IMR-90 (cell line): ENCODE data around the gene ALOX12. TPM values are rescaled to one million over a fixed set of nuclear protein-coding genes. Genes with fewer than 3 reads are reported as not detected.

Experiments used
- ATAC-seq: fragments of 200-7000 bp; cut with Tn5 transposase; 2 replicates; pipeline ENCODE4 v1.9.1; 2020; ENCODE audit warnings: low read depth, mild to moderate bottlenecking, moderate library complexity
- BruUV-seq: library from RNA; stranded (reverse); fragments of 400-500 nt; replicated peaks from 2 replicates; lab custom pipeline; 2021; lab: Mats Ljungman, UMichigan
- CTCF ChIA-PET: fragments of 300-600 bp; formaldehyde crosslinking; extraction: SDS; loops from one replicate; lab custom pipeline; 2021; ENCODE audit warnings: antibody characterized with exemption; lab: Yijun Ruan, JAX
- POLR2A ChIA-PET: fragments of 300-600 bp; sonication (Branson Sonifier 250); formaldehyde crosslinking; loops from one replicate; lab custom pipeline; 2022; ENCODE audit warnings: antibody characterized with exemption; ENCODE audit not compliant: unreplicated experiment; lab: Charles Lee
- DNase-seq: peaks from one replicate; pipeline ENCODE4 v3.0.0; 2013
- H2AFZ ChIP-seq: replicated peaks from 2 replicates; pipeline ENCODE3; 2013; ENCODE audit warnings: low read length, mild to moderate bottlenecking; ENCODE audit not compliant: poor library complexity
- H2AK5ac ChIP-seq: 2 replicates; pipeline ENCODE4 v1.6.1; 2013; ENCODE audit warnings: low read depth, low read length, inconsistent platforms
- H2AK9ac ChIP-seq: replicated peaks from 2 replicates; pipeline ENCODE3; 2013; ENCODE audit warnings: mild to moderate bottlenecking, low read depth, low read length, moderate library complexity; ENCODE audit not compliant: poor library complexity
- H2BK120ac ChIP-seq: 2 replicates; pipeline ENCODE4 v1.6.1; 2013; ENCODE audit warnings: low read depth, low read length, inconsistent platforms
- H2BK15ac ChIP-seq: 3 replicates; pipeline ENCODE4 v1.6.1; 2013; ENCODE audit warnings: low read depth, low read length, inconsistent platforms
- H2BK20ac ChIP-seq: 2 replicates; pipeline ENCODE4 v1.6.1; 2013; ENCODE audit warnings: low read depth, mild to moderate bottlenecking, inconsistent platforms, low read length, moderate library complexity
- H2BK5ac ChIP-seq: 2 replicates; pipeline ENCODE4 v1.6.1; 2013; ENCODE audit warnings: mild to moderate bottlenecking, low read depth, low read length, inconsistent platforms; ENCODE audit not compliant: poor library complexity, severe bottlenecking
- H3K14ac ChIP-seq: replicated peaks from 2 replicates; pipeline ENCODE4 v1.6.1; 2013; ENCODE audit warnings: low read depth, low read length, inconsistent platforms
- H3K18ac ChIP-seq: 2 replicates; pipeline ENCODE4 v1.6.1; 2013; ENCODE audit warnings: low read depth, low read length, control low read depth
- H3K23ac ChIP-seq: 2 replicates; pipeline ENCODE4 v1.6.1; 2013; ENCODE audit warnings: low read depth, low read length, inconsistent platforms
- H3K27ac ChIP-seq: 2 replicates; pipeline ENCODE4 v1.5.1; 2013; ENCODE audit warnings: mild to moderate bottlenecking, control low read depth, low read length; ENCODE audit not compliant: insufficient read depth
- H3K27me3 ChIP-seq: 2 replicates; pipeline ENCODE4 v1.6.1; 2013; ENCODE audit warnings: low read length; ENCODE audit not compliant: control insufficient read depth, insufficient read depth
- H3K36me3 ChIP-seq: 2 replicates; pipeline ENCODE4 v1.6.1; 2013; ENCODE audit warnings: low read length, mixed read lengths; ENCODE audit not compliant: control insufficient read depth, insufficient read depth
- H3K4ac ChIP-seq: 2 replicates; pipeline ENCODE4 v1.6.1; 2013; ENCODE audit warnings: low read depth, low read length, inconsistent platforms
- H3K4me1 ChIP-seq: 2 replicates; pipeline ENCODE4 v1.6.1; 2013; ENCODE audit warnings: low read length, mixed read lengths; ENCODE audit not compliant: control insufficient read depth, insufficient read depth
- H3K4me2 ChIP-seq: 2 replicates; pipeline ENCODE4 v1.6.1; 2013; ENCODE audit warnings: low read depth, mild to moderate bottlenecking, control low read depth, low read length, moderate library complexity
- H3K4me3 ChIP-seq: 2 replicates; pipeline ENCODE4 v1.5.1; 2013; ENCODE audit warnings: low read depth, mild to moderate bottlenecking, control low read depth, low read length, moderate library complexity; ENCODE audit not compliant: insufficient read depth
- H3K56ac ChIP-seq: 2 replicates; pipeline ENCODE4 v1.6.1; 2013; ENCODE audit warnings: low read length, inconsistent platforms; ENCODE audit not compliant: insufficient read depth; ENCODE audit errors: extremely low read depth
- H3K79me1 ChIP-seq, 2 experiments: 2 replicates each; pipeline ENCODE4 v1.6.1; 2013; ENCODE audit warnings: low read length in 2 of 2, inconsistent platforms in 1 of 2, low read depth in 1 of 2
- H3K9ac ChIP-seq: 2 replicates; pipeline ENCODE4 v1.6.1; 2013; ENCODE audit warnings: low read depth, low read length, control low read depth
- H3K9me1 ChIP-seq: 2 replicates; pipeline ENCODE4 v1.6.1; 2013; ENCODE audit warnings: low read length, inconsistent platforms; ENCODE audit not compliant: insufficient read depth
- H3K9me3 ChIP-seq: 2 replicates; pipeline ENCODE4 v1.6.1; 2013; ENCODE audit warnings: low read length; ENCODE audit not compliant: control insufficient read depth, insufficient read depth
- H4K20me1 ChIP-seq: 2 replicates; pipeline ENCODE4 v1.6.1; 2013; ENCODE audit warnings: low read length, inconsistent platforms; ENCODE audit not compliant: insufficient read depth
- H4K5ac ChIP-seq: 2 replicates; pipeline ENCODE4 v1.6.1; 2013; ENCODE audit warnings: mild to moderate bottlenecking, low read depth, low read length, control low read depth
- H4K8ac ChIP-seq, 2 experiments: 2 replicates each; pipeline ENCODE4 v1.6.1; 2013; ENCODE audit warnings: low read depth in 2 of 2, low read length in 2 of 2, control low read depth in 1 of 2, inconsistent platforms in 1 of 2
- H4K91ac ChIP-seq: 2 replicates; pipeline ENCODE4 v1.6.1; 2013; ENCODE audit warnings: low read depth, low read length, inconsistent platforms; ENCODE audit not compliant: insufficient read depth
- FOS ChIP-seq: fragments of 150-350 bp; IDR thresholded peaks from 2 replicates; pipeline ENCODE4 v1.6.1; 2016; ENCODE audit warnings: low read depth, low read length
- RAD21 ChIP-seq: IDR thresholded peaks from 2 replicates; pipeline ENCODE4 v1.6.1; 2012; ENCODE audit warnings: low read length, improper control_type of control experiment
- WGBS, 2 experiments: methylation state at CpG; one replicate each; pipeline versions ENCODE4 v1.1.5 to v1.1.7; 2013; ENCODE audit warnings: missing lambda C conversion rate in 2 of 2; ENCODE audit not compliant: insufficient read length in 1 of 2; ENCODE audit errors: extremely low coverage in 2 of 2; 5-methylcytosine and 5-hydroxymethylcytosine counted together
- dilution Hi-C: fragments of 300-500 bp; cut with HindIII; formaldehyde crosslinking; loops from one replicate; pipeline ENCODE4 v1.14.3; 2018; ENCODE audit warnings: low sequenced_read_pairs; ENCODE audit not compliant: unreplicated experiment
- in situ Hi-C: fragments of 300-500 bp; cut with MboI; formaldehyde crosslinking; loops from 3 replicates; pipeline ENCODE4 v1.14.3; 2019; ENCODE audit warnings: low sequenced_read_pairs, inconsistent platforms, mixed read lengths
- intact Hi-C: fragments of 100-400 bp; cut with micrococcal nuclease; formaldehyde crosslinking; loops from 2 replicates; pipeline ENCODE4 v1.10.0; 2022
- polyA plus RNA-seq, 3 experiments: library from polyadenylated mRNA; depleted of rRNA; stranded (reverse); fragments of >200 nt; gene quantifications; 2 replicates each; pipeline ENCODE4 v1.2.3, GENCODE V29; 2012; ENCODE audit warnings: low replicate concordance in 1 of 3
- total RNA-seq: library from RNA; depleted of rRNA; stranded (reverse); fragments of >200 nt; gene quantifications from 2 replicates; pipeline ENCODE4 v1.2.3, GENCODE V29; 2012
- TF ChIP-seq, protein P1 (sequence below): conservative IDR thresholded peaks from 2 replicates; pipeline ENCODE4 v1.5.1; 2012; ENCODE audit warnings: mild to moderate bottlenecking, low read depth, low read length, improper control_type of control experiment

The ALOX12 gene
- total and polyA plus RNA-seq, 2 of the 4 experiments (the other 2 are of a cell fraction): 0.03 TPM; not detected in 1

DNA sequence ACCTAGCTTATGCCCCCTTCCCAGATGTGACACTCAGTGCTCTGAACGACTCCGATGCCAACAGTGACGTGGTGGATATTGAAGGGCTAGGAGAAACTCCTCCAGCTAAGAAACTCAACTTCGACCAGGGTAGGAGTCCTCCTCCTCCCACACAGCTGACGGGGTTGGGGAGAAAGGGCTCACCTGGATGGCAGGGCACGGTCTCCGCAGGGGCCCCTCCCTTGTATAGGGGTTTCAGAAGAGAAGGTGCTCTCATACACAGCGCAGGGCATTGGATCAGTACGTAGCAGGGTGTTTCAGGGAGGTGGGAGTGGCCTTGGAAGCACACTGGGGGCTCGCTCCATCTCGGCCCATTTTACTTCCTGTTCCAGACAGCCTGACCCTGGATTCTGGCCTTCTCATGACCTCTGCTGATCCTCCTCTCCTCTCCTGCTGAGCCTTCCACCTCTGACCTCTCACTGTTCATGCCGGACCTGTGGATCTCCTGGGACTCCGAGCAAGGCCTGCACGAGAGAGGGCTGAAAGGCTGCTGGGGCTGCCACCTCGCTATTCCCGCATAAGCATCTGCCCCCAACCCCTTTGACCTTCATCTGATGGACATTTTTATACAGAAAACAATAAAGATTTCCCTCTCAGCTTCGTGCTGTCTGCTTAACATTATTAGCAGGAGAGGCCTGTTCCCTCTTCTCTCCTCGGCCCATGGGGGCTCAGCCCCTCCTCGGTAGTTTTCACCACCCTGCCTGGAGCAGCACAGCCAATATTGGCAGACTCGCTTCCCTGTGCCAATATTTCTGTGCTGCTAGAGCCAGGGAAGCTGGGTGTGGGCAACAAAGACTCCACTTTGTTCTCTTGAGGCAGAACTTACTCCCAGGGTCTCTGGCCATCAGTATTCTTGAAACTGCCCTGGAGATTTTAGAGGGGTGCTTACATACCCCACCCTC is 21.3 kb downstream of the ALOX12 start (continued):
- TF ChIP-seq, protein P1, sequence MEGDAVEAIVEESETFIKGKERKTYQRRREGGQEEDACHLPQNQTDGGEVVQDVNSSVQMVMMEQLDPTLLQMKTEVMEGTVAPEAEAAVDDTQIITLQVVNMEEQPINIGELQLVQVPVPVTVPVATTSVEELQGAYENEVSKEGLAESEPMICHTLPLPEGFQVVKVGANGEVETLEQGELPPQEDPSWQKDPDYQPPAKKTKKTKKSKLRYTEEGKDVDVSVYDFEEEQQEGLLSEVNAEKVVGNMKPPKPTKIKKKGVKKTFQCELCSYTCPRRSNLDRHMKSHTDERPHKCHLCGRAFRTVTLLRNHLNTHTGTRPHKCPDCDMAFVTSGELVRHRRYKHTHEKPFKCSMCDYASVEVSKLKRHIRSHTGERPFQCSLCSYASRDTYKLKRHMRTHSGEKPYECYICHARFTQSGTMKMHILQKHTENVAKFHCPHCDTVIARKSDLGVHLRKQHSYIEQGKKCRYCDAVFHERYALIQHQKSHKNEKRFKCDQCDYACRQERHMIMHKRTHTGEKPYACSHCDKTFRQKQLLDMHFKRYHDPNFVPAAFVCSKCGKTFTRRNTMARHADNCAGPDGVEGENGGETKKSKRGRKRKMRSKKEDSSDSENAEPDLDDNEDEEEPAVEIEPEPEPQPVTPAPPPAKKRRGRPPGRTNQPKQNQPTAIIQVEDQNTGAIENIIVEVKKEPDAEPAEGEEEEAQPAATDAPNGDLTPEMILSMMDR: no peak

DNA sequence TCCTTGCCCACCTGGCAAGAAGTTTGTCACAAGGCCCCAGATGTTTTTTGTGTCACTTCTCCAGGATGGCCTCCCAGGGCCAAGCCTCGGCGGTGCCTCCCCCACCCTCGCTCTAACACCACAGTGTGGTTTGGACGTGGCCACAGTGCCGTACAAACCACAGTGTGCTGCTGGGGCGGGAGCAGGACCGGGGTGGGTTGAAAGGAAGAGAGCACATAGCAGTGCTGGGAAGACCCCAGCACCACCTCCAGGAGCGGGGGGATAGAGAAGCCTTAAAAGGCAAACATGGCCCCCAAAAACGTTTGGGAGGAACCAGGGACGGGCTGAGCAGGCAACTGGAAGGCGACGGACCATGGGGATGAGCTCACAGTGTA is 22.0 kb downstream of the ALOX12 start:
- Histone ChIP-seq H3K27ac (no peak overlapping the region), H3K9ac (no peak overlapping the region), H3K4ac (no peak overlapping the region), H3K27me3 (peaks cover 4% of the 10 kb centered on the region; the same call in 1 of the 2 replicates), H3K79me1 (peaks cover 9 to 27% of the 10 kb centered on the region in 2 experiments; a peak in 3 of 4 replicates), H3K4me1 (peaks cover 8% of the 10 kb centered on the region; the same call in 1 of the 2 replicates), H3K56ac (no peak overlapping the region), H3K4me2 (no peak overlapping the region), H3K23ac (no peak overlapping the region), H3K18ac (no peak overlapping the region), H2BK120ac (no peak overlapping the region), H3K9me3 (no peaks in the 10 kb centered on the region), H4K8ac (no peak overlapping the region), H2BK20ac (no peak overlapping the region), H2BK15ac (no peak overlapping the region), H2AFZ (no peak overlapping the region), H2AK9ac (no peak overlapping the region), H4K91ac (no peak overlapping the region), H3K36me3 (0 out of 2 replicates have a peak, but pooled peaks cover 2% of the 10 kb centered on the region), H2BK5ac (no peak overlapping the region), H3K4me3 (no peak overlapping the region), H4K5ac (no peak overlapping the region), H2AK5ac (no peak overlapping the region), H3K9me1 (no peaks in the 10 kb centered on the region; the same call in 1 of the 2 replicates), H3K14ac (no peak overlapping the region), H4K20me1 (no peaks in the 10 kb centered on the region)
- DNase-seq (no peak), ATAC-seq (no peak)
- TF ChIP-seq FOS: no peak
- TF ChIP-seq RAD21: no peak
- intact Hi-C loops: no loop called here
- in situ Hi-C loops: loop anchor here (10.0 kb wide), 1 partner anchor 353 kb away; no protein-coding TSS in a partner anchor
- dilution Hi-C loops: no loop called here
- CTCF ChIA-PET: no interaction called here
- WGBS, 2 experiments: 87% methylated on average over 3 of the region's 12 CpGs; no CpG with 5 or more reads in 1 of the 2 experiments
- POLR2A ChIA-PET: no interaction called here
- BruUV-seq: no TSS peak
